Right renal cortex interstitium (tissue), 3 donors: ENCODE data around the gene FCRLB. TPM values are rescaled to one million over a fixed set of nuclear protein-coding genes. Genes with fewer than 3 reads are reported as not detected.

Experiments
- DNase-seq, 3 donors: peaks; one replicate each; pipeline ENCODE4 v3.0.0-alpha.2; 2013; ENCODE audit warnings: low read depth in 3 of 3, low spot score in 2 of 3
- polyA plus RNA-seq, 3 donors: library from polyadenylated mRNA; unstranded; fragments of 120-200 nt; gene quantifications; one replicate each; pipeline ENCODE4 v1.2.1, GENCODE V29; 2013; ENCODE audit not compliant: insufficient read length in 3 of 3

The FCRLB gene
- polyA plus RNA-seq, 3 donors = 3.3 to 5.3 (median 4.4) TPM

DNA sequence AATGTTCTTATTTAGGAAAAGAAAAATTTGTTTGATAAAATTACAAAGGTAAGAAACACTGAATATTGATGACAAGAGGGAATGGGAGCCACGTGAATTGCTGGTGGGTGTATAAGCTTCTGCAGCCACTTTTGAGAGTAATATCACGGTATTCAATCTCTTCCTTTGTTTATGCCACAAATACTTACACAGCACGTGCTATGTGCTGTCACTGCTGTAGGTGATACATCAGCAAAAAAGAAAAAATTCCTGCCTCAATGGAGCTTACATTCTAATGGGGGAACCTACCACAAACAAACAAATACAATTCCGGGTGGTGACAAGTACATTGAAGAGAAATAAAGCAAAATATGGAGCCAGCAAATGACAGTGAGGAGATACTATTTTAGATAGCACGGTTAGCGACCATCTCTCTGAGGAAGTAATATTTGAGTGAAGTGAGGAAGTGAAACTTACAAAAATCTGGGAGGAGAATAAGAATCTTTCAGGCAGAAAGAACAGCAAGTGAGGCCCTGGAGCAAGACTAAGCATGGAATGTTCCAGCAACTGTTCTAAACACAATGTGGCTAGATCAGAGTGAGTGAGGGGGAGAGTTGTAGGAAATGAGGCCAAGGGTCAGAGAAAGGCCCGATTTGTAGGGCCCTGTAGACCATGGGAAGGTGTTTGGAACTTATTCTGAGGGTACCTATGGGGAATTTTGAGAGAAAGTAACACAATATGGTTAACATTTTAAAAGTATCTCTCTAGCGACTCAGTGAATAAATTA, 2.6 kb upstream of the FCRLB start:
- no peak for DNase-seq

DNA sequence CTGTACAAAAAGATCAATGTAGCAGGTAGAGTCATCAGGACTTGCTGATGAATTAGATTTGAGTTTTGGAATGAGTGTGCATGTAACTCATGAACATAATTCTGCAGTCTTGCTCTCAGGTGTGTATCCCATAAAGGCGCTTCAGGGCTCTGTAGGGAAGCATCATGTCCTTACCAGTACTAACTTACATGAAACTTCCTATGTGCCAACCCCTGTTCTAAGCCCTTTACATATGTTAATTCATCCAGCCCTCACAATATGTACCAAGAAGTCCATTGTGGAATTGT, 2.1 kb upstream of the FCRLB start:
- DNase-seq = no peak

- no peak for DNase-seq
Observed at GRCh38 chr1:161720422-161720821, 922 bp upstream of the FCRLB start.

DNA sequence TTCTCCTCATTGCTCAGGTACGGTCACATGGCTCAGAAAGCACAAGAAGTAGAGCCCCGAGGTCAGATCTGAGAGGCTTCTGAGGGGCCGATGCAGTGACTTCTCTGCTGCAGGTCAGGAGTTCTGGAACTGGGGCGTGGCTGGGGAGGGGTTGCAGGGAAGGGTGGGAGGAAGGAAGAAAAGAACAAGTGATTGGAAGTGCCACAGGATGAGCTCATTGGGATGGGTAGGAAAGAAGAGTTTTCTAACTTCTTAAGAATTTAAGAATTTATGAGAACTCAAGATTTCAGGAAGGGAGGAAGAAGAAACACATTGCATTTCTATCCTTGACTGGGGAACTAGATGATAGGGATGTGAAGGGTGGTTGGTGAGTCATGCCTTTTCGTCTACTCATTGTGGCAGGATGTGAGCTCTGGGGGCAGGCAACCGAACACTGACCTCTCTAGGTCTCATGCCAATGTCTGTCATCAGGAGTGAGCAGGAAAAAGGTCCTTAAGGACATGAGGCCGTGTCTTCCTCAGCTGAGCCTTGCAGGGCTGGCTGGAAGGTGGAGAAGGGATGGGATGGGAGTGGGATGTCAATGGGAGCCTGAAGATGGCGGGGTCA, 497 bp downstream of the FCRLB start:
- no peak for DNase-seq

- no peak for DNase-seq
Observed at GRCh38 chr1:161722406-161722805, 1.1 kb downstream of the FCRLB start.

DNA sequence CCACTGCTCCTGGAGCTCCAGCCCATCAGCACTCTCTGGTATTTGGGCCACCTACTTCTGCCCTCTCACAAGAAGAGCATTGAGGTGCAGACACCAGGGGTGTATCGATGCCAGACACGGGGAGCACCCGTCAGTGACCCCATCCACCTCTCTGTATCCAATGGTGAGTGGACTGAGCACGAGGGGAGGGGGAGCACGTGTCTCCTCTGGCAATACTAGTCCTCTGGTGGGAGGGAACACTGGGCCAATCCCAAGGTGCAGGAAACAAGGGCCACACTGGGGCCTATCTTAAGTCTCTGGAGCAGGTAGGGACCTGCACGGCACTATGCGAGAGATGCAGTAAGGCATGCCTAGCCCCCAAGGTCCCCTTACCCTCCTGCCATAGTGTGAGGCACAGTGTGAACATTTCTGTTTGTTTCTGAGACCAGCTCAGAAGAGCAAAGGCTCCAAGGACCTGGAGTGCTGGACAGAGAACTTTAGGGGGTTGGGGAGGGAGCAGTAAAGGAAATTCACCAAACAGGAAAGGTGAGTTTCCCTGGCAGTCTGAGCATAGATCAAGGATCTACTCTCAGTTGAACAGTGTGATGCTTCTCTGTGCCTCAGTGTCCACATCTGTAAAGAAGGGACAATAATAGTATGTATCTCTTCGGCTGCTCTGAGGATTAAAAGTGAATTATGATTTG, 2.3 kb downstream of the FCRLB start:
- DNase-seq = no peak

DNA sequence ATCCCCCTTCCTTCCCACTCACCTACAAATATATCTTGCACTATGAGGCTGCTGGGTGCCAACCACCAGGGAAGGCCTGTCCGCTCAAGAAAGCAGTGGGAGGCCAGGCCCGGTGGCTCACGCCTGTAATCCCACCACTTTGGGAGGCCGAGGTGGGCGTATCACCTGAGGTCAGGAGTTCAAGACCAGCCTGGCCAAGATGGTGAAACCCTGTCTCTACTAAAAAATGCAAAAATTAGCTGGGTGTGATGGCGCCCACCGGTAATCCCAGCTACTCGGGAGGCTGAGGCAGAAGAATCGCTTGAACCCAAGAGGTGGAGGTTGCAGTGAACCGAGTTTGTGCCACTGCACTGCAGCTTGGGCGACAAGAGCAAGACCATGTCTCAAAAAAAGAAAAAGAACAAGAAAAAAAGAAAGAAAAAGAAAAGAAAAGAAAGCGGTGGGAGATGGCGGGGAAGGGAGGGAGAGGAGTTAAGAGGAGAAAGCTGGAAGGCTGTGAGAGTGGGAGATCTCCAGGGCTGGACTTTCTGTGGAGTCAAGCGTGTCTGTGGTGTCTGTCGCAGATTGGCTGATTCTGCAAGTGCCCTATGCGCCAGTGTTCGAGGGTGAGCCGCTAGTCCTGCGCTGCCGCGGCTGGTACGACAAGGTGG, 4.0 kb downstream of the FCRLB start:
- DNase-seq = peak in 1 of 3 donors; percentile 27

DNA sequence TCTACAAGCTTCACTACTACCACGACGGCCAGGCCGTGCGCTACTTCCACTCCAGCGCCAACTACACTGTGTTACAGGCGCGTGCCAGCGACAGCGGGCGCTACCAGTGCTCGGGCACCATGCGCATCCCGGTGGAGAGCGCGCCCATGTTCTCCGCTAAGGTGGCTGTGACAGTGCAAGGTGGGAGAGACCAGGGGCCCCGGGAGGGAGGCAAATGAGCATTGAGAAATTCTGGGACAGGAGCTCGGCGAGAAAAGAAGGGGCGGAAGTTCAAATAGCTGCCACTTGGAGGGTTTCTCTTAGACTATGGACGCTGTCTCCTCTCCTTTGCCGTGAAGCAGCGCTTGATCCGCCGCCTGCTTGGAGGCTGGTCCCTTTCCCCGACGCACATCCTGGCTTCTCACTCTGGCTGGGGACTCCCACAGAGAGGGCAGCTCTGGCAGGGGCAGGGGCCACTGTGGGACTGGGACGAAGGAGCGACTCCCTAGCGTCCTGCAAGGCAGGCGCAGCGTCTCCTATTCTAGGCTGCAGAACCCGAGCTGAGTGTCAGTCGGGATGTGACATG, 4.6 kb downstream of the FCRLB start:
- DNase-seq = peak; percentile 21 to 40 (median 33)

DNA sequence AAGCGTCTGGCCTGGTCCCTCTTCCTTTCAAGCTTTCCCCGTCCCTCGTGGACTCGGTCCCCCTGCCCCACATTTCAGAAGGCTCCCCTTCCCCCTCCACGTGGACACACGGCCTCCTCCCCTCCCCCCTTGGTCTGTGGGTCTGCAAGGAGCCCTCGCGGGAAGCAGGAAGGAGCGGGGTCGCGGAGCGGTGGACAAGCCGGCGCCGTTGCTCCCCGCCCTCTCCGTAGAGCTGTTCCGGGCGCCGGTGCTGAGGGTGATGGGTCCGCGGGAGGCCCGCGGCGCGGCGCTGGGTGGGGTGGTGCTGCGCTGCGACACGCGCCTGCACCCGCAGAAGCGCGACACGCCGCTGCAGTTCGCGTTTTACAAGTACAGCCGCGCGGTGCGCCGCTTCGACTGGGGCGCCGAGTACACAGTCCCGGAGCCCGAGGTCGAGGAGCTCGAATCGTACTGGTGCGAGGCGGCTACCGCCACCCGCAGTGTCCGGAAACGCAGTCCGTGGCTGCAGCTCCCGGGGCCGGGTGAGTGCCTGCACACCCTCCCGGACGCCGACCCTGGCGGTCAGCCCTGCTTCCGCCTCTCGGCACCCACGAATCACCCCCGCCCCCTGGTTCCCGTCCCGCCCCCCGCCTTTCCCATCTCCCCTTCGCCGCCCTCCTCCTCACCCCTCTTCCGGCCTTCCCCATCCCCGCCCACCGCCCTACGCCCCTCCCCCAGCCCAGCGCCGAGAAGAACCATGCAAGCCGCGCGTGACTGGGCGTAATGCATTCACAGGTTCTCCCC, 5.3 kb downstream of the FCRLB start:
- DNase-seq = peak; percentile 48 to 74 (median 71)

GRCh38 chr1:161727256-161727924, 6.0 kb downstream of the FCRLB start:
- peak in 1 of 3 donors; percentile 31 for DNase-seq

GRCh38 chr1:161728376-161729226, 7.3 kb downstream of the FCRLB start:
- DNase-seq = no peak

DNA sequence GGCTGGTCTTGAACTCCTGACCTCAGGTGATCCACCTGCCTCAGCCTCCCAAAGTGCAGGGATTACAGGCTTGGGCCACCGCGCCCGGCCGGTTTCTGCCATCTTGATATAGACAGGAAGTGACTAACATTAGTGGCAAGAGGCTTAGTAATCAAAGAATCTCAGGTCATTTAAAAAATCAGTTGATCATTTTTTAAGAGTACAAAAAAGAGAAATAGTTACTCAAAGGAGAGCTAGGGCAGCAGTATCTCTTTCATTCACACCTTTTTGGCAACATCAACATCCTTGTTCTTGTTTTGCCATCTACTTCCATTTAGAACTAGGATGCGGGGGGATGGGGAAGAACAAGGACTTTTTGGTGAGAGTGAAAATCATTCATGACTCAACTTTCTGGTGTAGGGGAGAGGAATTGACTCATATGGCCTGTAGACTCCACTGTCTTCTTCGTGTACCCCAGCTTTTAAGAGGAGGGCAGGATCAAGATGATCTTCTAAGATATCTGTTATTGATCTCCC, 8.8 kb downstream of the FCRLB start:
- DNase-seq = no peak

DNA sequence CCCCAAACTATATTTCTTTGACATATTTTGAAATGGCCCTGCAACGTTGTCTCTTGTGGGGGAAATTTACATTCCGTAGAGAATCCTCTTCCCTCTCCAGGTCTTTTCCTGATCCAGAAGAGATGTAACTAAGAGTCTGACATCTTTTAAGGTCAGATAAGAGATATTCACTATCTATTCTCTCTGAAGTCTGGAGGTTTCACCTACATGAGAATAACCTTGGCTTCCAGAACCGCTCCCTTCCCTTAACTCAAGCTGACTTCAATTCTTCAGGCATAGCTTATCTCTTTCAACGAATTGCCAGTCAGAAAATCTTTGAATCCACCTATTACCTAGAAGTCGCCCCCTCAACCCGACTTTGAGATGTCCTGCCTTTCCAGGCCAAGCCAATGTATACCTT, 9.9 kb downstream of the FCRLB start:
- no peak for DNase-seq

GRCh38 chr1:161731981-161732718, 10.8 kb downstream of the FCRLB start:
- DNase-seq = no peak

GRCh38 chr1:161733526-161733925, 12.2 kb downstream of the FCRLB start:
- no peak for DNase-seq

GRCh38 chr1:161735837-161736236, 14.5 kb downstream of the FCRLB start:
- no peak for DNase-seq

GRCh38 chr1:161736335-161736969, 15.1 kb downstream of the FCRLB start:
- DNase-seq = no peak

DNA sequence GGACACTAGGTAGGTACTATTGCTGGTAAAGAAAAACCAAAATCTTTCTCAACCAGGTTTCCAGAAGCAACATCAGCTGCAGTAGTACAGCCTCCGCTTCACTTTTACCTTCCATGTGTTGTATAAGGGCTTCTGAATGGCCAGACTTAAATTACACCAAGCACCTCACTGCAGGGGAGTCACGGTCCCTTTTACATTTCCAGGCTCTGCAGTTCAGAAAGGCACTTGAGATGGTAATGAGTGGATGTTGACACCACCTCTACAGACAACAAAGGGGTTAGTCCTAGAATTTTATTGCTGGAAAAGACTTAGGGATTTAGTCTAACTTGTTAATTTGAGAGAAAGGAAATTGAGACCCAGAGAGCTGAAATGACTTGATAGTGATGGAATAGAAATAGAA, 16.3 kb downstream of the FCRLB start:
- DNase-seq = no peak
